Nephron (organoid): ENCODE measurements around the gene GRIN1.

Experiments used
- H3K27ac Mint-ChIP-seq, 3 experiments: 2 replicates each; pipeline ENCODE4 v1.8.0; 2020; ENCODE audit warnings: mixed read lengths in 3 of 3, mild to moderate bottlenecking in 2 of 3, moderate library complexity in 1 of 3
- H3K27me3 Mint-ChIP-seq: 2 replicates; pipeline ENCODE4 v1.8.0; 2021; ENCODE audit warnings: low read depth, mild to moderate bottlenecking, moderate library complexity, mixed read lengths
- H3K36me3 Mint-ChIP-seq: 2 replicates; pipeline ENCODE4 v1.8.0; 2020; ENCODE audit warnings: low read depth, mixed read lengths
- H3K4me1 Mint-ChIP-seq: 2 replicates; pipeline ENCODE4 v1.8.0; 2020; ENCODE audit warnings: mixed read lengths
- H3K4me3 Mint-ChIP-seq, 3 experiments: 2 replicates each; pipeline ENCODE4 v1.8.0; 2020; ENCODE audit warnings: mild to moderate bottlenecking in 3 of 3, mixed read lengths in 3 of 3, moderate library complexity in 2 of 3
- H3K9me3 Mint-ChIP-seq: 2 replicates; pipeline ENCODE4 v1.8.0; 2020; ENCODE audit warnings: mixed read lengths
- CTCF ChIP-seq, 3 experiments: fragments of 200-600 bp; sonication (generic); IDR thresholded peaks; one replicate each; pipeline ENCODE4 v1.5.0; 2021; ENCODE audit warnings: antibody characterized with exemption in 3 of 3; ENCODE audit not compliant: unreplicated experiment in 3 of 3

Gene GRIN1

GRCh38 chr9:137099231-137099630 lies 39.7 kb upstream of the GRIN1 start:
- H3K4me3 Mint-ChIP-seq, result no peak overlapping the region
- no peaks in the 10 kb centered on the region for H3K4me1 Mint-ChIP-seq
- TF ChIP-seq CTCF (IDR thresholded peaks at IDR 0.05; ENCODE audit: unreplicated experiment in 3 of 3), result no peak
- H3K27me3 Mint-ChIP-seq, result no peaks in the 10 kb centered on the region
- H3K27ac Mint-ChIP-seq, result no peak overlapping the region
- H3K9me3 Mint-ChIP-seq, result no peaks in the 10 kb centered on the region
- H3K36me3 Mint-ChIP-seq, result peaks cover 13% of the 10 kb centered on the region

GRCh38 chr9:137103206-137103999 lies 35.6 kb upstream of the GRIN1 start:
- no peaks in the 10 kb centered on the region for H3K9me3 Mint-ChIP-seq
- H3K27ac Mint-ChIP-seq, result no peak overlapping the region
- no peak overlapping the region for H3K4me3 Mint-ChIP-seq
- H3K4me1 Mint-ChIP-seq, result no peaks in the 10 kb centered on the region
- no peak for TF ChIP-seq CTCF (IDR thresholded peaks at IDR 0.05; ENCODE audit: unreplicated experiment in 3 of 3)
- H3K27me3 Mint-ChIP-seq, result no peaks in the 10 kb centered on the region
- peaks cover 10% of the 10 kb centered on the region for H3K36me3 Mint-ChIP-seq

GRCh38 chr9:137105814-137106661 lies 32.9 kb upstream of the GRIN1 start:
- Mint-ChIP-seq H3K27ac (no peak overlapping the region), H3K4me3 (no peak overlapping the region), H3K9me3 (no peaks in the 10 kb centered on the region), H3K4me1 (no peaks in the 10 kb centered on the region), H3K36me3 (peaks cover 10% of the 10 kb centered on the region), H3K27me3 (peaks cover 4% of the 10 kb centered on the region)
- TF ChIP-seq CTCF (IDR thresholded peaks at IDR 0.05; ENCODE audit: unreplicated experiment in 3 of 3), result no peak

GRCh38 chr9:137106662-137107250 lies 32.2 kb upstream of the GRIN1 start:
- no peak overlapping the region for H3K27ac Mint-ChIP-seq
- no peaks in the 10 kb centered on the region for H3K4me1 Mint-ChIP-seq
- no peak overlapping the region for H3K4me3 Mint-ChIP-seq
- H3K36me3 Mint-ChIP-seq, result peaks cover 10% of the 10 kb centered on the region
- no peak for TF ChIP-seq CTCF (IDR thresholded peaks at IDR 0.05; ENCODE audit: unreplicated experiment in 3 of 3)
- no peaks in the 10 kb centered on the region for H3K9me3 Mint-ChIP-seq
- H3K27me3 Mint-ChIP-seq, result peaks cover 4% of the 10 kb centered on the region

GRCh38 chr9:137107312-137107921 lies 31.5 kb upstream of the GRIN1 start:
- peaks cover 4% of the 10 kb centered on the region for H3K27me3 Mint-ChIP-seq
- H3K9me3 Mint-ChIP-seq, result no peaks in the 10 kb centered on the region

More at GRCh38 chr9:137107312-137107921, 31.5 kb upstream of the GRIN1 start:
- H3K27ac Mint-ChIP-seq, result no peak overlapping the region
- H3K36me3 Mint-ChIP-seq, result peaks cover 10% of the 10 kb centered on the region
- no peaks in the 10 kb centered on the region for H3K4me1 Mint-ChIP-seq
- TF ChIP-seq CTCF (IDR thresholded peaks at IDR 0.05; ENCODE audit: unreplicated experiment in 3 of 3), result no peak
- no peak overlapping the region for H3K4me3 Mint-ChIP-seq
